ENCODE measurements around the gene UBE2R2.
A peak's percentile ranks its signal among the peaks of the same experiment; 100 is the strongest.
"Not testable (repeated sequence)": the region's sequence is repeated elsewhere in the genome, so short reads cannot be mapped to it uniquely, and the experiment has no call there.

Gene UBE2R2

DNA sequence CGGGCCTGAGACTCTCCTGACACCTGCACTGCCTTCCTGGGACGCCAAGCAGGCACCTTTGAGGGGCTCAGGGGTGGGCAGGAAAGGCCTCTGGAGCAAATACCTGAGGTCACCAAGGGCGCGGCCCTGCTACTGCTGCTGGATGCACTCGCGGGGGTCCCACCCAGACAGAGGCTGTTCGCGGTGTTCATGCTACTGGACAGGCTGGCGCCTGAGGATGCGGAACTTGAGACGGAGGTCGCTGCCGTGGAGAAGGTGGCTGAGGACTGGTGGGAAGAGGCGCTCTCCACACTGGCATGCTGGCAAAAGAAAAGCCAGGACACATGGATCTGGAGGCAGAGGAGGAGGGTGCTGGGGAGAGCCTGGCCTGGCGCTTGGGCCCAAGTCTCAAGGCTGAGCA, 110.7 kb downstream of the UBE2R2 start:
- DNase-seq (ENCODE audit: low read depth, low spot score), result no peak

DNA sequence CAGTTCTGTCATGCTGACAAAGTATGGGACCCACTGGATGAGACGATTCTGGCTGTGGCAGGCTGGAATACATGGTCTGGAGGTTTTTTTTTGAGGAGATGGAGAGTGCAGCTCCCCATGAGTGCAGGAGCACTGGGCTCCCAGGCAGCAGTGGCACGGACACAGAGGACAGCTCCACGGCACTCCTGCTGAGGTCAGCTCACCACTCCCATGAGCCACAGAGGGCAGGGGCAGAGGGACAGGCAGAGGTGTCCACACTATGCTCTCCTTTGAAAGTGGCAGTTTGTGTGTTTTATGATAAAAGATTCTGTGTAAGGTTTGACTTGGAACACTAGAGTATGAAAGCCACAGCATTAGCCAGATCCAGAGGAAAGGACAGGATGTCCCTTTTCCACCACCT, 114.4 kb downstream of the UBE2R2 start:
- no peak for DNase-seq (ENCODE audit: low read depth, low spot score)

DNA sequence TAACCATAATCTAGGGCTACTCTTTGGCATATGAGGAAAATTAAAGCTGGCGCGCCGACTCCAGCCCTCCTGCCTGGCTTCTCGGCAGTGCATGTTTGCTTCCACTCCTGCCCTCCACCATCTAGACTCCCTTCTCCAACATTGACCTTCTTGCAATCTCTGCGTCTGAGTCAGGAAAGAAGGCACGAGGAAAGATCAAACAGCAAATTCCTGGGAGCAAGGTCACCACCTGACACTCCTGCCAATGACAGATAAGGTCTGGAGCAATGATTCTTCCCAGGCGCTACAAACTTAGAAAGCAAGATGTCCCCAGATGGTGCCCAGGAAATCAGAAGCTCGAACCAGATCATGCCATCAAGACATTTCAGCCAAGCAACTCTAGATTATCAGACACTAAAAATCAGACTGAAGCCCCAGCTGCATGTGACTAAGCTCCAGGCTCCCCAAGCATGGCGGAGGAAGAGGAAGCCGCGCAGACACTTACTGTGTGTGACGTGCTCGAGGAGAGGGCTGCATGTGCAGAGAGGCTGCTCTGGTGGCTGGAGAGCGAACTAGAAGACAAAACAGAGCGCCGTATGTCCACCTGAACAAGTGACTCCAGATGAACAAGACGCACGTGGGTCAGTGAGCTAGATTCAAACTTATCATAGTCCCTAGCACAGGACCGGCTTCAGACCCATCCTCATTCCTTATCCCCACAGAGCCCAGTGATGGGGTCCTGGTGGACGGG, 115.3 kb downstream of the UBE2R2 start:
- no peak for DNase-seq (ENCODE audit: low read depth, low spot score)

DNA sequence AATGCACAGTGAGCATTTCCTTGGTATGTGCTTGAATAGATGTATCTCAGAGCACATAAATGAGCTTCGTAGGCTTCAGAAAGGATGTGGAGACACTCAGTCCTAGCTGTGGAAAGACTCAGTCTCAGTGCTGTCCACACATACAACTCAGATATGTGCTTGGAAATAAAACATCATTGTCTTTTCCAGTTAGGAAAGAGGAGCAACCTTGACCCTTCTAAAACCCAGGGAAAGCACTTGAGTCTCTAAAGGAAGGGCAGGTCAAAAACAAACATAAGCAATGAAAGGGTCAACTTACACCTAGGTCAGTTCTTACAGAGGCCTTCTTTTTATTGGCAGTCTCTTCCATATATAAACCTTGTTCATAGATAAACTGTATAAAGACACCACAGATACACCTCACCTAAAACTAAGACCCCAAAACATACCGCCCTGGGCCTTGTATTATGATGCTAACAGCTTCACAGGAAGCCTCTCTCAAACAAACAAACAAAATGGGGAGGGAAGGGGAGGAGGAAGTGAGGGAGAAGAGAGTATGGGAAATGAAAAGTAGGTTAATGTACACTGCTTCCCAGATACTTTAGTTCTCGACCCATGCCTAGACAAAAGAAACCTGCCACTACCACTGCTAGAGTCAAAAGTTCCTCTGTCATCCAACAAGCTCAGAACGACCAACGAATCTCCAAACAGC, 117.4 kb downstream of the UBE2R2 start:
- no peak for DNase-seq (ENCODE audit: low read depth, low spot score)

DNA sequence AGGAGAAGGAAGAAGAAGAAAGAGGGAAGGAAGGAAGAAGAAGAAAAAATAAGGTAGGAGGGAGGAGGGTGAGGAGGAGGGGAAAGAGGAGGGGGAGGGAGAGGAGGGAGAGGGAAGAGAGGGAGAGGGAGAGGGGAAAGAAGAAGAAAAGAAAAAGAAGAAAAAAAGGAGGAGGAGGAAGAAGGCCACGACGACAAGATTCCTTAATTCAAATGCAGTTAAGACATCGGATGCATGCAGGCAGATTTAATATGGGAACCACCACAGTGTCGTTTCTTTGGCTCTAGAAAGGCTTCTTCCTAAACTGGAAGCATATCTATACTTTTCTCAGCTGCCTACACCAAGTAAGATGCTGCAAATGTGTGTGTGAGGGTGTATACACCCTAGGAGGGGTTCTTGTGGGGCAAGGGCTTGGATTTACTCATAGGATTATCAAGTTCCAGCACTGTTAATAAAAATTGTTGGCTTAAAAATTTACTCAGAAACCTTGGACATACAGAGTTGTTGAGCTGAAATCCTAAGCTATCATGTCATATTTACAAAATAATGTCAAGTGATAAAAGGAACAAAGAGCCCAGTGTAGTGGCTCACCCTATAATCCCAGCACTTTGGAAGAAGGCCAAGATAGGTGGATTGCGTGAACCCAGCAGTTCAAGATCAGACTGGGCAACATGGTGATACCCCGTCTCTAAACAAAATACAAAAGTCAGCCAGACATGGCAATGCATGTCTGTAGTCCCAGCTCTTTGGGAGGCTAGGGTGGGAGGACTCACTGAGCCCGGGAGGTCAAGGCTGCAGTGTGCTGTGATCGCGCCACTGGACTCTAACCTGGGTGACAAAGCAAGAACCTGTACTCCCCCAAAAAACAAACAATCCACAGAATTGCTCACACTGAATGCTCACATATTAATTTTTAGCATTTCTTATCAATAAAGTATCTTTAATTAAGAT, 123.2 kb downstream of the UBE2R2 start:
- DNase-seq (ENCODE audit: low read depth, low spot score), result no peak

DNA sequence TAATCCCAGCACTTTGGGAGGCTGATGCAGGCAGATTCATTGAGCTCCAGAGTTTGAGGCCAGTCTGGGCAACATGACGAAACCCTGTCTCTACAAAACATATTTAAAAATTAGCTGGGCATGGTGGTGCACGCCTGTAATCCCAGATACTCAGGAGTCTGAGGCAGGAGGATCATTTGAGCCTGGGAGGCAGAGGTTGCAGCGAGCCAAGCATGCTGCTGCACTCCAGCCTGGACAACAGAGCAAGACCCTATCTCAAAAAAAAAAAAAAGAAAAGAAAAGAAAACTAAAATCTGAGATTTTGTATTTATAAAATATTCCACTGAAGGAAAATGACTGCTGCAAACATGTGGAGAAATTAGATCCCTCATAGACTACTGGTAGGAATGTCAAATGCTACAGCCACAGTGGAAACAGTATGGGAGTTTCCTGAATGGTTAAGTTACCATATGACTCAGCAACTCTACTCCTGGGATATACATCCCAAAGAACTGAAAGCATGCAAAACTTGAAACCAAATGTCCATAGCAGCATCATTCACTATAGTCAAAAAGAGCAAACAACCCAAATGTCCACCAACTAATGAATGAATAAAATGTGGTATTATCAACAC, 125.6 kb downstream of the UBE2R2 start:
- DNase-seq (ENCODE audit: low read depth, low spot score), result no peak

DNA sequence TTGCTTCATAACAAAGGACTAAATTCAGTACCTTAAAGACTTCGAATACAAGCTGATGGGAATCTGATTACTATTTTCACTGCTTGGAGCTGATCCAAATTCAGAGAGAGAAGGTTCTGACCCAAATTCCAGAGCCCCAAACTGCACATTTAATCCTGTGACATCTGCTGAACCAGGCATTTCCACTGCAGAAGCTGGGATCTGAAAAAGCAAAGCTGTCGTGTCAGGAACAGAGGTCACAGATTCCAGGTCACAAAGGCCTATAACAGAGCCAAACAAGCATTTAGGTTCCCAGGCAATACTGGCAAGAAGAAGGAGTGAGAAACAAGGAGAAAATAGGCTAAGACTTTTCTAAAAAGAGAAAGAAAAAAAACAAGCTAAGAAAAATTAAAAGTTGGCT, 126.4 kb downstream of the UBE2R2 start:
- DNase-seq (ENCODE audit: low read depth, low spot score), result no peak

DNA sequence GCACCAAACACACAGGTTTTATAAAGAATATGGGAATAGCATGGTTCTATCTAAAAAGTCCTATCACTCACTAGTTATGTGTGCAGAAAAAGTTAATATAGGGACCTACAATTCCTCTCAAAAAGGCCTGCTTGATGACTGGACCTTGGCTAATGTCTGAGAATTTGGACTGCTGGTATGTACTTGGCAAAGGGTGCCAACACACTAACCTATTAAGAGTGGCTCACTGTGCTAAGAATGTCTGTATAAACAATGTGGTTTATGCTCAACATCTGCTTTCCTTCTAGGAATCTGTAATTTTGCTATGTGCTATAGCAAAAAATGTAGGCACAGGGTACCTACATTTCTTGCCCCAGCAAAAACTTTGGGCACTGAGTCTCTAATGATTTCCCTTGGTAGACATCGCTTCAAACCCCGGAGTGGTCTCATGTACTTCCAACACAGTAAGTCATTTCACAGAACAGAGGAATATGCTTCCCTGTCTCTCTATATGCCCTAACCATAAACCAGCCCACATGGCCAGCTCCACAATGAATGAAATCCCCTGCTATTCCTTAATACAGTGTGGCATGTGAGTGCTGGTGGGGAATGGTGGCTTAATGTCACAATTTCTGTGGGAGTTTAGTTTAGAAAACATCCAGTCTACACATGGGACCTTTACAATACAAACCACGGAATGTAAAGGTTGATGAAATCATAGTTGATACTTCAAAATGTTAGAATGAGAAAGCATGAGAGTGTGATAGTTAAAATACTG, 130.0 kb downstream of the UBE2R2 start:
- DNase-seq (ENCODE audit: low read depth, low spot score), result peak; percentile 38

DNA sequence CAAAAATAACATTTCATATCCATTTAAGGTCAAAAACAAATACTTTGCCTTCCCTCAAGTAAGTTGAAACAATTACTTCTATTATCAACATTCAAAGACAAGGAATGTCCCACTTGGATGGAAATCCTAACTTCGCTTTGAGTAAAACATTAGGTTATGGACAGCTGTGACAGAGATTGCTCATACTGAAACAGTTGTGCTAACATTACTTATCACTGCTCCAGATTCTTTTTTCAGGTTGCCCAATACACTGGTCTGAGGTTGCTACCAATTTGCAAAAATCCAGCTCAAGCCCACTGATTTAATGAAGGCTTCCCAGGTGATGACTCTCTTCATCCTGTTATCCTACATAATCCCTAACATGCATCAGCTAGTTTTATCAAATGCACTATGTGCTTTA, 133.4 kb downstream of the UBE2R2 start:
- DNase-seq (ENCODE audit: low read depth, low spot score), result no peak

DNA sequence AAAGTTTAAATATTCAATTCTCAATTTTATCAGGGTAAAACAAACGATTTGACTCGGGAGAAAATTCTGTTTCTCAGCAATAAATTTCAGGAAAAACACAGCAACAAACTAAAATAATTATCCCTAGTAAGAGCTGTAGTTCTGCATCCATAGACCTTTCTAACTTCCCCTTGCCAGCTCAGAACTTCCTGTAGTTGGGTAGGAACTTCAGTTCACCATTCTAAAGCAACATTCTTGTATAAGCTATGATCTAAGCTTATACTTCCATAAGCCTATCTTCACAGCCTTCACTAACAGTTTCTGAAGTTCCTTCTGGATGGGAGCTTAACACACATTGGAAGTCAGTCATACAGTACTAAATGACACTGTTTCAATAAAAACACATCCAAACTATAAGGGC, 135.1 kb downstream of the UBE2R2 start:
- DNase-seq (ENCODE audit: low read depth, low spot score), result no peak

DNA sequence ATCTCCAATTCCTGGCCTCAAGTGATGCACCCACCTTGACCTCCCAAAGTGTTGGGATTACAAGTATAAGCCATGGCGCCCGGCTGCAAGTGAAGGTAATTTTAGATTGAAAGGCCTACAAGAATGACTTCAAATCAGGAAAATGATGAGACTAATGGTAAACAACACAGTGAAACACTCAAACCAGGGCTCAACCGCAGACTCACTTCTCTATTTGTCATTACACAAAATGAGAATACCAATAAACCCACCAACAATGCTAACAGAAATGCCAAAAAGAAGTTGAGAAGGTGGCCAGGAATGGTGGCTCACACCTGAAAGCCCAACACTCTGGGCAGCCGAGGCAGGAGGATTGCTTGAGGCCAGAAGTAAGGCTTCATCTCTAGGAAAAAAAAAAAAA, 139.6 kb downstream of the UBE2R2 start:
- no peak for DNase-seq (ENCODE audit: low read depth, low spot score)

DNA sequence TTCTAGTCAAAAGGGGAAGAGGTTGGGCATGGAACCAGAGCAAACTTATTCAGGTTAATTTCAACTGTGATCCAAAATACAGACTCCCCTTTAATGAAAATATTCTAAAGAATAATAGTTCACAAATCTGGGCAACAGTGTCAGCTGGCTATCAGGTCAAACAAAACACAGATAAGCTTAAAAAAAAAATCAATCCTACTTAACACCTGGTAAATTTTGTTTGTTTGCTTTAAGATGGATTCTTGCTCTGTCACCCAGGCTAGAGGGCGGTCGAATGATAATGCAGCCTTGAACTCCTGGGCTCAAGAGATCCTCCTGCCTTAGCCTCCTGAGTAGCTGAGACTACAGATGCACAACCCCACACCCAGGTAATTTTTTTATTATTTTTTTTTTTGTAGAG, 142.8 kb downstream of the UBE2R2 start:
- no peak for DNase-seq (ENCODE audit: low read depth, low spot score)

DNA sequence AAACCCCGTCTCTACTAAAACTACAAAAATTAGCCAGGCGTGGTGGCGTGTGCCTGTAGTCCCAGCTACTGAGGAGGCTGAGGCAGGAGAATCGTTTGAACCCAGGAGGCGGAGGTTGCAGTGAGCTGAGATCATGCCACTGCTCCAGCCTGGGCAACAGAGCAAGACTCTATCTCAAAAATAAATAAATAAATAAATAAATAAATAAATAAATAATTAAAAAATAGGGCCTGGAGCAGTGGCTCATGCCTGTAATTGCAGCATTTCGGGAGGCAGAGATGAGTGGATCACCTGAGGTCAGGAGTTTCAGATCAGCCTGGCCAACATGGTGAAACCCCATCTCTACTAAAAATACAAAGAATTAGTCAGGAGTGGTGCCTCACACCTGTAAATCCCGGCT, 145.5 kb downstream of the UBE2R2 start:
- not testable (repeated sequence) for DNase-seq (ENCODE audit: low read depth, low spot score)

DNA sequence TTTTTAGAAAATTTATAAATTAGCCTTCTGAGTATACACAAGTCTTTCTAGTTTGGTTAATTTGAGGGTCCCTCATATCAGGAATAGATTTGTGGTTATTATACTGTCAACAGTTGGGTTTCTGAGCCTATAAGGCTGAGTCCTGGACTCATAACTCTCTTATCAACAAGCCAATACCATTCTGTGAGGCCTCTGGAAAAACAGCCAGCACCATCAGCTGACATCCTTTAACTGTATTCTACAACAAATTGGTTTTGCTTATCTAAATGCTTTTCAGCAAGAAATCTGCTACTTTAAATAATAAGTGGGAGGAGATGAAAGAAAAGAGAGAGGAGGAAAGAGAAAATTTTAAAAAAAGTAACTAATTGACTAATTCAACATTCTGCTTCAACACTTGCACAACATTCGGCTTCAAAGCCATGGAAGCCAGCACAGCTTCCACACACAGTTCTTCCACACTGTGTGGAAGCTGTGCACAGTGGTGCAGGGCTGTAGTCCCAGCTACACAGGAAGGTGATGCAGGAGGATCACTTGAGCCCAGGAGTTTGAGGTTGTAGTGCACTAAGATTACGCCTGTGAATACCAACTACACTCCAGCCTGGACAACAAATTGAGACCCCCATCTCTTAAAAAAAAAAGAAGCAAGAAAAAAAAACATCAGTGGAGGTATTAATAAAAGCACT, 147.3 kb downstream of the UBE2R2 start:
- no peak for DNase-seq (ENCODE audit: low read depth, low spot score)

Measured in brain pericyte (primary cell).